ENCODE results near the gene TLCD2. TPM values are rescaled to one million over a fixed set of nuclear protein-coding genes. Genes with fewer than 3 reads are reported as not detected.
"Not testable (repeated sequence)": the region's sequence is repeated elsewhere in the genome, so short reads cannot be mapped to it uniquely, and the experiment has no call there.

Gene TLCD2
- total RNA-seq, 1 experiment from 2014 or later: 12.0 TPM

DNA sequence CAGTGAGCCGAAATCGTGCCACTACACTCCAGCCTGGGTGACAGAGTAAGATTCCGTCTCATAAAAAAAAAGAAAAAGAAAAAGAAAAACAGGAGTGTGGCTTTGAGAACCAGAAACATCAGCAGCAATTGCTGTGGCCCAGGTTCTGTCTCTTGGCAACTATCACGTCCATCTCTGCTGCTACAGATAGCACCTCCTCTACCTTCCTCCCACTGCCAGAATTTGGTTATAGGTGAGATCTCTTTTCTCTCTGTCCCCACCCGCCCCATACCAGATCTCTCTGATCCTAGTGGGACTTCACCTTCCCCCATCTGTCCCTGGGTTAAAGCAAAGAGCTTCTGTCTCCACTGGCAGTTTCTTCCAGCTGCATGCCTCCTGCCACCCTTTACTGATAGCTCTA, 3.1 kb downstream of the TLCD2 start:
- POLR2A ChIA-PET: no interaction called here
- Mint-ChIP-seq H3K27me3 (ENCODE audit: insufficient read depth, unreplicated experiment) (no peaks in the 10 kb centered on the region), H3K4me3 (ENCODE audit: unreplicated experiment) (no peak overlapping the region), H3K4me1 (ENCODE audit: low read depth, unreplicated experiment) (peaks cover 20% of the 10 kb centered on the region), H3K9me3 (ENCODE audit: unreplicated experiment) (no peaks in the 10 kb centered on the region), H3K36me3 (ENCODE audit: insufficient read depth, unreplicated experiment) (peaks cover 29% of the 10 kb centered on the region), H3K27ac (ENCODE audit: unreplicated experiment) (no peak overlapping the region)
- Histone ChIP-seq H3K9me3 (no peaks in the 10 kb centered on the region), H3K4me3 (ENCODE audit: low read depth, low read length) (no peak overlapping the region), H3K36me3 (ENCODE audit: control insufficient read depth, insufficient read depth, low read length) (no peaks in the 10 kb centered on the region), H3K4me1 (peaks cover 14% of the 10 kb centered on the region), H3K27me3 (replicated peaks; ENCODE audit: control insufficient read depth, insufficient read depth, low read length) (no peaks in the 10 kb centered on the region)
- no peak for DNase-seq
- intact Hi-C loops (cut with micrococcal nuclease; ENCODE audit: unreplicated experiment): no loop called here
- BruUV-seq (replicated peaks): no TSS peak
- TF ChIP-seq, protein P1, sequence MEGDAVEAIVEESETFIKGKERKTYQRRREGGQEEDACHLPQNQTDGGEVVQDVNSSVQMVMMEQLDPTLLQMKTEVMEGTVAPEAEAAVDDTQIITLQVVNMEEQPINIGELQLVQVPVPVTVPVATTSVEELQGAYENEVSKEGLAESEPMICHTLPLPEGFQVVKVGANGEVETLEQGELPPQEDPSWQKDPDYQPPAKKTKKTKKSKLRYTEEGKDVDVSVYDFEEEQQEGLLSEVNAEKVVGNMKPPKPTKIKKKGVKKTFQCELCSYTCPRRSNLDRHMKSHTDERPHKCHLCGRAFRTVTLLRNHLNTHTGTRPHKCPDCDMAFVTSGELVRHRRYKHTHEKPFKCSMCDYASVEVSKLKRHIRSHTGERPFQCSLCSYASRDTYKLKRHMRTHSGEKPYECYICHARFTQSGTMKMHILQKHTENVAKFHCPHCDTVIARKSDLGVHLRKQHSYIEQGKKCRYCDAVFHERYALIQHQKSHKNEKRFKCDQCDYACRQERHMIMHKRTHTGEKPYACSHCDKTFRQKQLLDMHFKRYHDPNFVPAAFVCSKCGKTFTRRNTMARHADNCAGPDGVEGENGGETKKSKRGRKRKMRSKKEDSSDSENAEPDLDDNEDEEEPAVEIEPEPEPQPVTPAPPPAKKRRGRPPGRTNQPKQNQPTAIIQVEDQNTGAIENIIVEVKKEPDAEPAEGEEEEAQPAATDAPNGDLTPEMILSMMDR (IDR thresholded peaks at IDR 0.05; ENCODE audit: insufficient read depth in 1 of 2, low read depth in 1 of 2, low read length in 1 of 2, severe bottlenecking in 1 of 2, unreplicated experiment in 1 of 2): no peak
- CTCF ChIA-PET: no interaction called here

DNA sequence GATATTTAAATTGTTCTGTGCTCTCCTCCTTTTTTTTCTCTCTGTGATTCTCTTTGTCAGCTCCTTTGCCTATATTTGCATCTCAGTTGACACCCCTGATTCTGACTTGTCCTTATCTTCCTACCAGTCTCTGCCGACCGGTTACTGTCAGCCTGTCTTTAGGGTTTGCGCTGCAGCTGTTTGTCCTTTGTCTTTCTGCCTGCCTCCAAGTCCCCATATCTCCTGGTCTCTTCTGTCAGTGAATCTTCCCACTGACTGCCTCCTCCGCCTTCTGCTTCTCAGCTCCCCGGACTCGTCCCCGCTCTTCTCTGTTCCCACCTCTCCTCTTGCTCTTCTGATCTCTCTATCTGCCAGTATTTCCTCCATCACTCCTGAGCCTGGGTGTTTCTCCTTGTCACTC, 5.2 kb downstream of the TLCD2 start:
- H3K9me3 Mint-ChIP-seq (ENCODE audit: unreplicated experiment): no peaks in the 10 kb centered on the region
- peaks cover 9% of the 10 kb centered on the region for H3K36me3 Mint-ChIP-seq (ENCODE audit: insufficient read depth, unreplicated experiment)
- no peak overlapping the region for H3K4me3 Mint-ChIP-seq (ENCODE audit: unreplicated experiment)
- CTCF ChIA-PET: no interaction called here
- H3K27ac Mint-ChIP-seq (ENCODE audit: unreplicated experiment): no peak overlapping the region
- Histone ChIP-seq H3K4me1 (no peaks in the 10 kb centered on the region), H3K36me3 (ENCODE audit: control insufficient read depth, insufficient read depth, low read length) (no peaks in the 10 kb centered on the region), H3K27me3 (replicated peaks; ENCODE audit: control insufficient read depth, insufficient read depth, low read length) (no peaks in the 10 kb centered on the region), H3K4me3 (ENCODE audit: low read depth, low read length) (no peak overlapping the region), H3K9me3 (no peaks in the 10 kb centered on the region)
- TF ChIP-seq, protein P1 (IDR thresholded peaks at IDR 0.05; ENCODE audit: insufficient read depth in 1 of 2, low read depth in 1 of 2, low read length in 1 of 2, severe bottlenecking in 1 of 2, unreplicated experiment in 1 of 2): no peak
- no TSS peak for BruUV-seq (replicated peaks)
- intact Hi-C loops (cut with micrococcal nuclease; ENCODE audit: unreplicated experiment): no loop called here
- H3K4me1 Mint-ChIP-seq (ENCODE audit: low read depth, unreplicated experiment): peaks cover 6% of the 10 kb centered on the region
- POLR2A ChIA-PET: no interaction called here
- no peaks in the 10 kb centered on the region for H3K27me3 Mint-ChIP-seq (ENCODE audit: insufficient read depth, unreplicated experiment)
- no peak for DNase-seq

DNA sequence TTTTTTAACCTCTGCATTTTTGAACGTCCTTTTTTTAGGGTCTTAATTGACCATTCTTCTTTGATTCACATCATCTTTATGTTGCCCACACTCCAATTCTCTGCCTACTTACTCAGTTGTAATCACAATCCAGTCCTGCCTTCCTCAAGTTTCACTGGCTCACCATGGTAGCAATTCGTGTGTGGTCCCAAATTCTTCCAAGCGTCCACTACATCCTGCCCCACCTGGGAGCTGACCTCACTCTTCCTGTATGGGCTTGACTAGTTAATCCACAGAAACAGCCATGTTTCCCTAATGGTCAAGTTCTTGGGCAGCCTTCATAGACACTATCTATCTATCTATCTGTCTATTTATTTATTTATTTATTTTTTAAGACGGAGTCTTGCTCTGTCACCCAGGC, 7.1 kb downstream of the TLCD2 start:
- peaks cover 9% of the 10 kb centered on the region for H3K36me3 Mint-ChIP-seq (ENCODE audit: insufficient read depth, unreplicated experiment)
- no peak for DNase-seq
- Histone ChIP-seq H3K4me3 (ENCODE audit: low read depth, low read length) (no peak overlapping the region), H3K9me3 (no peaks in the 10 kb centered on the region), H3K27me3 (replicated peaks; ENCODE audit: control insufficient read depth, insufficient read depth, low read length) (no peaks in the 10 kb centered on the region), H3K36me3 (ENCODE audit: control insufficient read depth, insufficient read depth, low read length) (no peaks in the 10 kb centered on the region), H3K4me1 (no peaks in the 10 kb centered on the region)
- H3K4me1 Mint-ChIP-seq (ENCODE audit: low read depth, unreplicated experiment): peaks cover 6% of the 10 kb centered on the region
- ChIA-PET POLR2A (interaction anchor here (0.7 to 1.5 kb wide), 2 partner anchors 14 to 442 kb away, joined by 3 to 5 read pairs; no protein-coding TSS in a partner anchor), CTCF (no interaction called here)
- no peaks in the 10 kb centered on the region for H3K9me3 Mint-ChIP-seq (ENCODE audit: unreplicated experiment)
- no peaks in the 10 kb centered on the region for H3K27me3 Mint-ChIP-seq (ENCODE audit: insufficient read depth, unreplicated experiment)
- no TSS peak for BruUV-seq (replicated peaks)
- no peak overlapping the region for H3K27ac Mint-ChIP-seq (ENCODE audit: unreplicated experiment)
- no peak overlapping the region for H3K4me3 Mint-ChIP-seq (ENCODE audit: unreplicated experiment)
- TF ChIP-seq, protein P1 (IDR thresholded peaks at IDR 0.05; ENCODE audit: insufficient read depth in 1 of 2, low read depth in 1 of 2, low read length in 1 of 2, severe bottlenecking in 1 of 2, unreplicated experiment in 1 of 2): no peak
- intact Hi-C loops (cut with micrococcal nuclease; ENCODE audit: unreplicated experiment): no loop called here

GRCh38 chr17:1699891-1700290, 10.3 kb downstream of the TLCD2 start:
- intact Hi-C loops (cut with micrococcal nuclease; ENCODE audit: unreplicated experiment); CTCF ChIA-PET; H3K36me3 ChIP-seq (ENCODE audit: control insufficient read depth, insufficient read depth, low read length): not testable (repeated sequence)

More at GRCh38 chr17:1699891-1700290, 10.3 kb downstream of the TLCD2 start:
- BruUV-seq (replicated peaks); H3K4me1 Mint-ChIP-seq (ENCODE audit: low read depth, unreplicated experiment); H3K27me3 ChIP-seq (replicated peaks; ENCODE audit: control insufficient read depth, insufficient read depth, low read length); H3K9me3 ChIP-seq; H3K4me1 ChIP-seq; POLR2A ChIA-PET; DNase-seq; H3K36me3 Mint-ChIP-seq (ENCODE audit: insufficient read depth, unreplicated experiment); H3K27ac Mint-ChIP-seq (ENCODE audit: unreplicated experiment); H3K4me3 ChIP-seq (ENCODE audit: low read depth, low read length); H3K9me3 Mint-ChIP-seq (ENCODE audit: unreplicated experiment); H3K27me3 Mint-ChIP-seq (ENCODE audit: insufficient read depth, unreplicated experiment); H3K4me3 Mint-ChIP-seq (ENCODE audit: unreplicated experiment): not testable (repeated sequence)
